HepG2 (cell line): ENCODE data around the gene ZNF493. TPM values are rescaled to one million over a fixed set of nuclear protein-coding genes. Genes with fewer than 3 reads are reported as not detected.

ENCODE experiments used
- ARID4A ChIP-seq: sonication (generic); formaldehyde crosslinking; IDR thresholded peaks from 2 replicates; pipeline ENCODE4 v1.5.0; 2020; ENCODE audit warnings: mild to moderate bottlenecking, missing genetic modification reagents, borderline replicate concordance
- BRD4 ChIP-seq: sonication (generic); formaldehyde crosslinking; IDR thresholded peaks from 2 replicates; pipeline ENCODE4 v1.4.0; 2020; ENCODE audit warnings: missing genetic modification reagents
- CHD2 ChIP-seq: IDR thresholded peaks from 2 replicates; pipeline ENCODE4 v1.6.1; 2011; ENCODE audit warnings: low read depth, low read length, improper control_type of control experiment
- HHEX ChIP-seq: IDR thresholded peaks from 2 replicates; pipeline ENCODE4 v1.6.1; 2016; ENCODE audit warnings: control low read depth
- HOXA3 ChIP-seq: sonication (generic); formaldehyde crosslinking; IDR thresholded peaks from 2 replicates; pipeline ENCODE4 v1.5.0; 2020; ENCODE audit warnings: missing genetic modification reagents
- LBX2 ChIP-seq: sonication (generic); formaldehyde crosslinking; IDR thresholded peaks from 2 replicates; pipeline ENCODE4 v1.5.0; 2020; ENCODE audit warnings: missing genetic modification reagents, mild to moderate bottlenecking, borderline replicate concordance
- MXD1 ChIP-seq: sonication (generic); formaldehyde crosslinking; IDR thresholded peaks from 2 replicates; pipeline ENCODE4 v1.4.0; 2020; ENCODE audit warnings: mild to moderate bottlenecking, missing genetic modification reagents
- NFYB ChIP-seq: sonication (generic); formaldehyde crosslinking; IDR thresholded peaks from 2 replicates; pipeline ENCODE4 v1.4.0; 2020; ENCODE audit warnings: missing genetic modification reagents
- SCMH1 ChIP-seq: sonication (generic); formaldehyde crosslinking; IDR thresholded peaks from 2 replicates; pipeline ENCODE4 v1.9.0; 2021; ENCODE audit warnings: missing genetic modification reagents, mild to moderate bottlenecking, borderline replicate concordance
- SMAD1 ChIP-seq: sonication (generic); formaldehyde crosslinking; IDR thresholded peaks from 2 replicates; pipeline ENCODE4 v1.4.0; 2020; ENCODE audit warnings: missing genetic modification reagents, low read depth, mild to moderate bottlenecking, borderline replicate concordance
- TAF1 ChIP-seq: sonication (generic); formaldehyde crosslinking; IDR thresholded peaks from 2 replicates; pipeline ENCODE4 v1.4.0; 2020; ENCODE audit warnings: missing genetic modification reagents
- YY1 ChIP-seq: IDR thresholded peaks from 2 replicates; pipeline ENCODE4 v1.6.1; 2011; ENCODE audit warnings: low read length, low read depth, moderate library complexity, mild to moderate bottlenecking; ENCODE audit not compliant: insufficient read depth, insufficient replicate concordance
- ZBTB14 ChIP-seq: sonication (generic); formaldehyde crosslinking; IDR thresholded peaks from 2 replicates; pipeline ENCODE4 v1.4.0; 2020; ENCODE audit warnings: missing genetic modification reagents
- ZMYM4 ChIP-seq: sonication (generic); formaldehyde crosslinking; IDR thresholded peaks from 2 replicates; pipeline ENCODE4 v1.8.1; 2023; ENCODE audit warnings: mild to moderate bottlenecking, missing genetic modification reagents
- ZNF143 ChIP-seq: sonication (generic); formaldehyde crosslinking; IDR thresholded peaks from 2 replicates; pipeline ENCODE4 v1.4.0; 2020; ENCODE audit warnings: missing genetic modification reagents
- ZNF18 ChIP-seq: sonication (generic); formaldehyde crosslinking; IDR thresholded peaks from 2 replicates; pipeline ENCODE4 v1.8.0; 2022; ENCODE audit warnings: mild to moderate bottlenecking, missing genetic modification reagents; ENCODE audit not compliant: insufficient replicate concordance
- ZNF225 ChIP-seq: sonication (generic); formaldehyde crosslinking; IDR thresholded peaks from 2 replicates; pipeline ENCODE4 v1.4.0; 2020; ENCODE audit warnings: mild to moderate bottlenecking, missing genetic modification reagents
- ZNF335 ChIP-seq: sonication (generic); formaldehyde crosslinking; IDR thresholded peaks from 2 replicates; pipeline ENCODE4 v1.4.0; 2020; ENCODE audit warnings: missing genetic modification reagents
- ZNF576 ChIP-seq: sonication (generic); formaldehyde crosslinking; IDR thresholded peaks from 2 replicates; pipeline ENCODE4 v1.4.0; 2020; ENCODE audit warnings: mild to moderate bottlenecking, missing genetic modification reagents
- ZNF644 ChIP-seq: IDR thresholded peaks from 2 replicates; pipeline ENCODE4 v1.6.1; 2016; ENCODE audit warnings: low read depth
- ZNF670 ChIP-seq: sonication (generic); formaldehyde crosslinking; IDR thresholded peaks from 2 replicates; pipeline ENCODE4 v1.8.0; 2022; ENCODE audit warnings: mild to moderate bottlenecking, missing genetic modification reagents, borderline replicate concordance
- ZNF746 ChIP-seq: sonication (generic); formaldehyde crosslinking; IDR thresholded peaks from 2 replicates; pipeline ENCODE4 v1.8.0; 2022; ENCODE audit warnings: mild to moderate bottlenecking, missing genetic modification reagents
- ZNF781 ChIP-seq: sonication (generic); formaldehyde crosslinking; IDR thresholded peaks from 2 replicates; pipeline ENCODE4 v1.5.1; 2020; ENCODE audit warnings: borderline replicate concordance, mild to moderate bottlenecking, missing genetic modification reagents; ENCODE audit errors: not compliant biosample characterization
- polyA plus RNA-seq, 8 experiments: library from polyadenylated mRNA; depleted of rRNA in 3 of 8; stranded (reverse) in 7 of 8; unstranded in 1 of 8; fragments of >200 nt; fragmentation: Illumina TruSeq in 4 of 8; extraction: Trizol in 4 of 8; gene quantifications; 2 replicates each; pipeline versions ENCODE4 v1.2.1 to v1.2.3, GENCODE V29; 2011 to 2016; ENCODE audit warnings: low read depth in 4 of 8, missing spikeins in 1 of 8, mixed read lengths in 1 of 8; ENCODE audit not compliant: insufficient read depth in 1 of 8
- total RNA-seq, 5 experiments: library from RNA; depleted of rRNA; stranded (reverse); fragments of >200 nt; fragmentation: Illumina TruSeq; extraction: Trizol; gene quantifications; 2 replicates each; pipeline ENCODE4 v1.2.3, GENCODE V29; 2016; ENCODE audit warnings: low read depth in 1 of 5

ZNF493 gene
- total and polyA plus RNA-seq, 2 of the 13 experiments (the other 11 are each of a cell fraction or from before 2014, with no cell fraction given), result 6.8 to 9.0 TPM

- TF ChIP-seq ARID4A (CRISPR knock-in tag) (peak; percentile 53; the same call in 1 of the 2 replicates), ZNF746 (CRISPR knock-in tag) (no peak), ZMYM4 (CRISPR knock-in tag) (peak; percentile 50; the same call in 1 of the 2 replicates), CHD2 (no peak), LBX2 (CRISPR knock-in tag) (no peak), ZNF335 (CRISPR knock-in tag) (no peak), ZBTB14 (no peak), MXD1 (no peak), TAF1 (CRISPR knock-in tag) (peak; percentile 51), NFYB (CRISPR knock-in tag) (peak; percentile 79), SMAD1 (CRISPR knock-in tag) (no peak), ZNF670 (CRISPR knock-in tag) (no peak), HHEX (CRISPR knock-in tag) (no peak), ZNF781 (CRISPR knock-in tag) (no peak), ZNF644 (CRISPR knock-in tag) (no peak), ZNF225 (no peak), ZNF576 (no peak), ZNF143 (CRISPR knock-in tag) (no peak), YY1 (peak; percentile 29), ZNF18 (CRISPR knock-in tag) (no peak), BRD4 (CRISPR knock-in tag) (no peak), SCMH1 (CRISPR knock-in tag) (no peak), HOXA3 (CRISPR knock-in tag) (no peak)
Measured at GRCh38 chr19:21358768-21359451, 38.0 kb upstream of the ZNF493 start, which contains the start of gene ZNF738 (continued).
